ENCODE measurements around the gene RPL35. TPM values are rescaled to one million over a fixed set of nuclear protein-coding genes. Genes with fewer than 3 reads are reported as not detected.
A peak's percentile ranks its signal among the peaks of the same experiment; 100 is the strongest.

Gene RPL35
- total RNA-seq, 1 donor from 2014 or later, result 686 TPM

- intact Hi-C loops (cut with micrococcal nuclease), result no loop called here
- TF ChIP-seq CTCF (IDR thresholded peaks at IDR 0.05; ENCODE audit: borderline replicate concordance), result no peak
- no peak for DNase-seq
- no peak overlapping the region for H3K4me3 ChIP-seq
- no peak overlapping the region for H3K27ac ChIP-seq (replicated peaks)
- peaks cover 87% of the 10 kb centered on the region for H3K36me3 ChIP-seq
- H3K27me3 ChIP-seq (ENCODE audit: low read depth), result no peaks in the 10 kb centered on the region
- H3K4me1 ChIP-seq, result peaks cover 23% of the 10 kb centered on the region
- no peaks in the 10 kb centered on the region for H3K9me3 ChIP-seq (replicated peaks)
Measured at GRCh38 chr9:124877021-124877782, 15.4 kb upstream of the RPL35 start.

- no peak for DNase-seq
- no peaks in the 10 kb centered on the region for H3K27me3 ChIP-seq (ENCODE audit: low read depth)
- peaks cover 70% of the 10 kb centered on the region for H3K36me3 ChIP-seq
- H3K9me3 ChIP-seq (replicated peaks), result no peaks in the 10 kb centered on the region
- no peak for TF ChIP-seq CTCF (IDR thresholded peaks at IDR 0.05; ENCODE audit: borderline replicate concordance)
- H3K4me3 ChIP-seq, result no peak overlapping the region
- H3K4me1 ChIP-seq, result peaks cover 40% of the 10 kb centered on the region
- no peak overlapping the region for H3K27ac ChIP-seq (replicated peaks)
- intact Hi-C loops (cut with micrococcal nuclease), result no loop called here
Measured at GRCh38 chr9:124875501-124875900, 13.7 kb upstream of the RPL35 start.

GRCh38 chr9:124873664-124874063 lies 11.9 kb upstream of the RPL35 start:
- peaks cover 58% of the 10 kb centered on the region for H3K4me1 ChIP-seq
- no peak for DNase-seq
- no peak overlapping the region for H3K4me3 ChIP-seq
- H3K9me3 ChIP-seq (replicated peaks), result no peaks in the 10 kb centered on the region
- TF ChIP-seq CTCF (IDR thresholded peaks at IDR 0.05; ENCODE audit: borderline replicate concordance), result no peak
- no peaks in the 10 kb centered on the region for H3K27me3 ChIP-seq (ENCODE audit: low read depth)
- intact Hi-C loops (cut with micrococcal nuclease), result no loop called here
- H3K27ac ChIP-seq (replicated peaks), result peak overlapping the region; percentile 96
- peaks cover 52% of the 10 kb centered on the region for H3K36me3 ChIP-seq

- H3K27ac ChIP-seq (replicated peaks), result peak overlapping the region; percentile 96
- no peak for DNase-seq
- no peak for TF ChIP-seq CTCF (IDR thresholded peaks at IDR 0.05; ENCODE audit: borderline replicate concordance)
- peaks cover 73% of the 10 kb centered on the region for H3K4me1 ChIP-seq
- no peaks in the 10 kb centered on the region for H3K27me3 ChIP-seq (ENCODE audit: low read depth)
- H3K4me3 ChIP-seq, result peak overlapping the region; percentile 98
- peaks cover 27% of the 10 kb centered on the region for H3K36me3 ChIP-seq
- no peaks in the 10 kb centered on the region for H3K9me3 ChIP-seq (replicated peaks)
- intact Hi-C loops (cut with micrococcal nuclease), result no loop called here
Measured at GRCh38 chr9:124871156-124871561, 9.4 kb upstream of the RPL35 start.

- intact Hi-C loops (cut with micrococcal nuclease), result no loop called here
- Histone ChIP-seq H3K27me3 (ENCODE audit: low read depth) (no peaks in the 10 kb centered on the region), H3K9me3 (replicated peaks) (no peaks in the 10 kb centered on the region), H3K27ac (replicated peaks) (peak overlapping the region; percentile 96), H3K36me3 (peaks cover 23% of the 10 kb centered on the region), H3K4me1 (peaks cover 73% of the 10 kb centered on the region), H3K4me3 (peak overlapping the region; percentile 98)
- no peak for TF ChIP-seq CTCF (IDR thresholded peaks at IDR 0.05; ENCODE audit: borderline replicate concordance)
- DNase-seq, result no peak
Measured at GRCh38 chr9:124870723-124871122, 9.0 kb upstream of the RPL35 start.
